ENCODE data around the gene LDLRAP1. TPM values are rescaled to one million over a fixed set of nuclear protein-coding genes. Genes with fewer than 3 reads are reported as not detected.

The LDLRAP1 gene
- total RNA-seq, 1 donor, result 18.5 TPM

DNA sequence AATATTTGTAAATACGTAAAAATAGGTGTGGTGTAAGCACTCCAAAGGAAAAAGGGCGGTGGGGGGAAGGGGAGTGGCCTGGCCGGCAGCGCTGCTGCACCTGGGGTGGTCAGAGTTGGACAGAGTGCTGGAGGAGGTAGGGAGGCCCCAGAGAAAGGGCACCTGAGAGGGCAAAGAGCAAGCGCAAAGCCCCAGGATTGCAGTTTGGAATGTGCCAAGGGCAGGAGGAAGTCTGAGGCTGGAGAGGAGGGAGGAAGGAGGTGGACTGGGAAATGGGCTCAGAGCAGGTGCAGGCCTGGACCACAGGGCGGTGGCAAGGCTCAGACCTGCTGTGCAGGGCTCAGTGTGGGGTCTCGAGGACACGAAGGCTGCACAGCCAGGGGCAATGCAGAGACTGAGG lies 30.6 kb downstream of the LDLRAP1 start:
- Histone ChIP-seq H3K27me3 (ENCODE audit: insufficient read depth, low read length) (peaks cover 16% of the 10 kb centered on the region), H3K4me3 (ENCODE audit: insufficient read depth, low read length) (no peak overlapping the region), H2AFZ (ENCODE audit: low read length) (no peak overlapping the region), H3K4me1 (ENCODE audit: insufficient read depth, low read length) (peaks cover 13% of the 10 kb centered on the region), H3K4me2 (ENCODE audit: insufficient read depth, low read length) (no peak overlapping the region), H3K36me3 (ENCODE audit: insufficient read depth, low read length) (no peaks in the 10 kb centered on the region), H4K20me1 (ENCODE audit: insufficient read depth, low read length) (peaks cover 9% of the 10 kb centered on the region), H3K79me2 (ENCODE audit: insufficient read depth, low read length) (no peaks in the 10 kb centered on the region), H3K9me3 (ENCODE audit: low read depth, low read length) (no peaks in the 10 kb centered on the region), H3K27ac (ENCODE audit: low read depth, low read length) (no peak overlapping the region)
- TF ChIP-seq CTCF (IDR thresholded peaks at IDR 0.05; ENCODE audit: extremely low read depth, low read depth, low read length), result no peak
- peak; percentile 63 for DNase-seq (ENCODE audit: insufficient read length, low spot score, missing footprints)

DNA sequence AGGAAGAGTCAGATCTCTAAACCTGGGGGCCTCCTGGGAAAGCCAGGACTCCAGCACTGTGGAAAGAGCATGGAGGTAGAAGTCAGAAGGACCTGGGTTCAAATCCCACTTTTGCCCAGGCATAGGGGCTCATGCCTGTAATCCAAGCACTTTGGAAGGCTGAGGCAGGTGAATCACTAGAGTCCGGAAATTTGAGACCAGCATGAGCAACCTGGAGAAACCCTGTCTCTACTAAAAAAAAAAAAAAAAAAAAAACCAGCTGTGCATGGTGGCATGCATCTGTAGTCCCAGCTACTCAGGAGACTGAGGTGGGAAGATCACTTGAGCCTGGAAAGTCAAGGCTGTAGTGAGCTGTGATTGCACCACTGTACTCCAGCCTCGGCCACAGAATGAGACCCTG lies 31.8 kb downstream of the LDLRAP1 start:
- H4K20me1 ChIP-seq (ENCODE audit: insufficient read depth, low read length), result peaks cover 9% of the 10 kb centered on the region
- H3K4me3 ChIP-seq (ENCODE audit: insufficient read depth, low read length), result no peak overlapping the region
- no peaks in the 10 kb centered on the region for H3K36me3 ChIP-seq (ENCODE audit: insufficient read depth, low read length)
- no peak overlapping the region for H3K27ac ChIP-seq (ENCODE audit: low read depth, low read length)
- H3K79me2 ChIP-seq (ENCODE audit: insufficient read depth, low read length), result no peaks in the 10 kb centered on the region
- no peak for TF ChIP-seq CTCF (IDR thresholded peaks at IDR 0.05; ENCODE audit: extremely low read depth, low read depth, low read length)
- H3K9me3 ChIP-seq (ENCODE audit: low read depth, low read length), result no peaks in the 10 kb centered on the region
- no peak overlapping the region for H3K4me2 ChIP-seq (ENCODE audit: insufficient read depth, low read length)
- DNase-seq (ENCODE audit: insufficient read length, low spot score, missing footprints), result no peak
- H3K27me3 ChIP-seq (ENCODE audit: insufficient read depth, low read length), result peaks cover 16% of the 10 kb centered on the region
- no peak overlapping the region for H2AFZ ChIP-seq (ENCODE audit: low read length)
- H3K4me1 ChIP-seq (ENCODE audit: insufficient read depth, low read length), result peaks cover under 1% of the 10 kb centered on the region

DNA sequence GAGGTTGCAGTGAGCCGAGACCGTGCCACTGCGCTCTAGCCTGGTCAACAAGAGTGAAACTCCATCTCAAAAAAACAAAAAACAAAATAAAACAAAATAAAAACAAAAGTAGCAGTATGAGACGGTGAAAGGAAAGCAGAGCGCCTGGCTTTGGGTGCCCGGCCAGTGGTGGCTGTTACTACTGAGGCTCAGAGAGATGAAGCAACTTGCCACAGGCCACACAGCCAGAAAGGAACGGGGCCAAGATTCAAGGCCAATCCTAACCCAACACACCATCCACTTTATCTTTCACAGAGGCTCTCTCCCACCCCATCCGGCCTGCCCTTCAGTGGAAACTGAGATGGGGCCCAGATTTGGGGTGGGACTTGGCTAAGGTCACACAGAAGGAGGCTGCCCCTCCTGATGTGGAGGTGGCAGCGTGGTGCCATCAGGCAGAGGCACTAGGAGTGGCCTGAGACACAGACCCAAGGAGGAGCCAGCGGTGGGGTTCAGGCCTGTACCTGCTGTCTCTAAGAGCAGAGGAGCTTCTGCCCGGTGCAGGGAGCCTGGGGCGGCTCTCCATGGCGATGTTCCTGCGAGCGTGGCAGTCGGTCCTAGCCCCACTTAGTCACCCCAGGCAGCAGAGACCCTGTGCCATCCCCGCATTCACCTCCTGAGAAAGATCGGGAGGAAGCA lies 33.2 kb downstream of the LDLRAP1 start:
- H3K27me3 ChIP-seq (ENCODE audit: insufficient read depth, low read length), result peaks cover 16% of the 10 kb centered on the region
- H3K9me3 ChIP-seq (ENCODE audit: low read depth, low read length), result no peaks in the 10 kb centered on the region
- no peak for TF ChIP-seq CTCF (IDR thresholded peaks at IDR 0.05; ENCODE audit: extremely low read depth, low read depth, low read length)
- no peak overlapping the region for H3K4me3 ChIP-seq (ENCODE audit: insufficient read depth, low read length)
- no peak overlapping the region for H3K4me2 ChIP-seq (ENCODE audit: insufficient read depth, low read length)
- H2AFZ ChIP-seq (ENCODE audit: low read length), result no peak overlapping the region
- peaks cover 2% of the 10 kb centered on the region for H4K20me1 ChIP-seq (ENCODE audit: insufficient read depth, low read length)
- H3K27ac ChIP-seq (ENCODE audit: low read depth, low read length), result no peak overlapping the region
- H3K4me1 ChIP-seq (ENCODE audit: insufficient read depth, low read length), result no peaks in the 10 kb centered on the region
- H3K79me2 ChIP-seq (ENCODE audit: insufficient read depth, low read length), result no peaks in the 10 kb centered on the region
- H3K36me3 ChIP-seq (ENCODE audit: insufficient read depth, low read length), result no peaks in the 10 kb centered on the region
- peak; percentile 48 for DNase-seq (ENCODE audit: insufficient read length, low spot score, missing footprints)

GRCh38 chr1:25577134-25577920 lies 33.9 kb downstream of the LDLRAP1 start:
- no peak for TF ChIP-seq CTCF (IDR thresholded peaks at IDR 0.05; ENCODE audit: extremely low read depth, low read depth, low read length)
- H3K36me3 ChIP-seq (ENCODE audit: insufficient read depth, low read length), result no peaks in the 10 kb centered on the region
- no peaks in the 10 kb centered on the region for H3K79me2 ChIP-seq (ENCODE audit: insufficient read depth, low read length)
- no peak overlapping the region for H3K27ac ChIP-seq (ENCODE audit: low read depth, low read length)
- H3K4me2 ChIP-seq (ENCODE audit: insufficient read depth, low read length), result no peak overlapping the region
- H3K27me3 ChIP-seq (ENCODE audit: insufficient read depth, low read length), result peaks cover 16% of the 10 kb centered on the region
- no peak overlapping the region for H2AFZ ChIP-seq (ENCODE audit: low read length)
- no peak overlapping the region for H3K4me3 ChIP-seq (ENCODE audit: insufficient read depth, low read length)
- H4K20me1 ChIP-seq (ENCODE audit: insufficient read depth, low read length), result no peaks in the 10 kb centered on the region
- H3K4me1 ChIP-seq (ENCODE audit: insufficient read depth, low read length), result no peaks in the 10 kb centered on the region
- no peaks in the 10 kb centered on the region for H3K9me3 ChIP-seq (ENCODE audit: low read depth, low read length)
- DNase-seq (ENCODE audit: insufficient read length, low spot score, missing footprints), result peak; percentile 50
